HG02763 (cell line): Measurements from ENCODE around the gene PHTF1.
"Not testable (repeated sequence)": the region's sequence is repeated elsewhere in the genome, so short reads cannot be mapped to it uniquely, and the experiment has no call there.

Experiments used
- ATAC-seq: cut with Tn5 transposase; IDR thresholded peaks from one replicate; pipeline ENCODE4 v1.9.1; 2021; ENCODE audit warnings: mild to moderate bottlenecking, moderate library complexity; ENCODE audit not compliant: unreplicated experiment

PHTF1 gene

DNA sequence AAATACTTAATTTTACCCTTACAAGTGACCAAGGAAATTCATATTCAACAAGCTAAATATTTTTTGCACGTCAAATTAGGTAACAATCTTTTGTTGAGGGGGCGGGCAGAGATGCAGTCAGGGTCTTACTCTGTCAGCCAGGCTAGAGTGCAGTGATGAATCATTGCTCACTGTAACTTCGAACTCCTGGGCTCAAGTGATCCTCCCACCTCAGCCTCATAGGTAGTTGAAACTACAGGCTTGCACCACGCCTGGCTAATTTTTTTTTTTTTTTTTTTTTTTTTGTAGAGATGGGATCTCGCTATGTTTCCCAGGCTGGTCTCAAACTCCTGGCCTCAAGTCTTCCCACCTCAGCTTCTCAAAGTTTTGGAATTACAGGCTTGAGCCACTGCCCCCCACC lies 26.5 kb downstream of the PHTF1 start:
- ATAC-seq = no peak

DNA sequence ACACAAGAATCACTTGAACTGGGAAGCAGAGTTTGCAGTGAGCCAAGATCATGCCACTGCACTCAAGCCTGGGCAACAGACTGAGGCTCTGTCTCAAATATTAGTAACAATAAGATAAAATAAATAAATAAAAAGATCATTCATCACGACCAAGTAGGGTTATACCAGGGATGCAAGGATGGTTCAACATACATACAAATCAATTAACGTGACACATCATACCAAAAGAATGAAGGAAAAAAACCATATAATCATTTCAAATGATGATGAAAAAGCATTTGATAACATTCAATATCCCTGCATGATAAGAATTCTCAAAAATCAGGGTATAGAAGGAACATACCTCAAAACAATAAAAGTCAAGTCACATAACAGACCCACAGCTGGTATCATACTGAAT lies 38.3 kb downstream of the PHTF1 start:
- ATAC-seq = no peak

DNA sequence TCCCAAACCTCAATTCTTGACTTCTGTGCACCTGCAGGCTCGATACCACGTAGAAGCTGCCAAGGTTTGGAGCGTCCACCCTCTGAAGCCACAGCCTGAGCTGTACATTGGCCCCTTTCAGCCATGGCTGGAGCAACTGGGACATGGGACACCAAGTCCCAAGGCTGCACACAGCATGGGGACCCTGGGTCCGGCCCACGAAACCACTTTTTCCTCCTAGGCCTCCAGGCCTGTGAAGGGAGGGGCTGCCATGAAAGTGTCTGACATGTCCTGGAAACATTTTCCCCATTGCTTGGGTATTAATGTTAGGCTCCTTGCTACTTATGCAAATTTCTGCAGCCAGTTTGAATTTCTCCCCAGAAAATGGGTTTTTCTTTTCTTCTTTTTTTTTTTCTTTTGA lies 40.7 kb downstream of the PHTF1 start:
- not testable (repeated sequence) for ATAC-seq

DNA sequence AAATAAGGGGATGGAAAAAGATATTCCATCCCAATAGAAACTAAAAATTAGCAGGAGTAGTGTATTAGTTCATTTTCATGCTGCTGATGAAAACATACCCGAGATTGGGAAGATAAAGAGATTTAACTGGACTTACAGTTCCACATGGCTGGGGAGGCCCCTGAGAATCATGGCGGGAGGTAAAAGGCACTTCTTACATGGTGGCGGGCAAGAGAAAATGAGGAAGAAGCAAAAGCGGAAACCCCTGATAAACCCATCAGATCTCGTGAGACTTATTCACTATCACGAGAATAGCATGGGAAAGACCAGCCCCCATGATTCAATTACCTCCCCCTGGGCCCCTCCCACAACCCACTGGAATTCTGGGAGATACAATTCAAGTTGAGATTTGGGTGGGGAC lies 41.8 kb downstream of the PHTF1 start:
- not testable (repeated sequence) for ATAC-seq

DNA sequence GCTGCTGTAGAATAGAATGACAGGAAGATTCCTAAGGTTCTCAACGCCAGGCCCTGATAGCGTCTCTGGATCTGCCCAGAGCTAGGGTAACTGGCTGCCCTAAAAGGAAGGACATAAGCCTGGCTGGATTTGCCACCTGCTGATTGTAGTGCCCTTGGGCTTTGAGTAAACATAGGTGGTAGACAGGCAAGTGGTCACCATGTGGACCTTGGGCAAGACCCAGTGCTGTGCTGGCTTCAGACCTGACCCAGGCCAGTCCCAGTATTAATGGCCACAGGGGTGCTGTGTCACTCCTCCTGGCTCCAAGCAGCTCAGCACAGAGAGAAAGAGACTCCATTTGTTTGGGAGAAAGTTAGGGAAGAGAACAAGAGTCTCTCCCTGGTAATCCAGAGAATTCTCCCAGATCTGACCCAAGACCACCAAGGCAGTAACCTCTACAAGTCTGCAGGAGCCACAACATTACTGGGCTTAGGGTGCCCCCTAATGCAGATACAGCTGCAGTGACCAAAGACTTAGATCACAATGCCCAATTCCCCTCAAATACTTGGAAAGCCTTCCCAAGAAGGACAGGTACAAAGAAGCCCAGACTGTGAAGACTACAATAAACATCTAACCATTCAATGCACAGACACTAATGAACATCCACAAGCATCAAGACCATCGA lies 44.5 kb downstream of the PHTF1 start:
- ATAC-seq = no peak

DNA sequence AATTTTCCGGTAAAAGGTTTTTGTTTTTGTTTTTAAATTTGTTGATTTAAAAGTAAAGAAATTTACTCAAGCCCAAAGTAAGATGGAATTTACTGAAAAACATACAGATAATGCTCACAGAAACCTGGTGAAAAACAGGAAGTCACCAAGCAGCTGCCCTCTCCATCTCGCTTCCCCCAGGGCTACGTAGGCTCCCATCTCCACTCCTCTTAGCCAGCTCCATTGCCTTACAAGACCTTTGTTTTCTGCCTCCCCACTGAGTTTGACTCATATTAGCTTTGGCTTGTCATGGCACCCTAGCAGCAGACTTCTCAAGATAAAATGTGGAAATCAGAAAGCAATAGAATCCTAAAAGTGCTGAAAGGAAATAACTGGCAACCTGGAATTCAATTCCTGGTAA lies 57.9 kb downstream of the PHTF1 start:
- no peak for ATAC-seq

DNA sequence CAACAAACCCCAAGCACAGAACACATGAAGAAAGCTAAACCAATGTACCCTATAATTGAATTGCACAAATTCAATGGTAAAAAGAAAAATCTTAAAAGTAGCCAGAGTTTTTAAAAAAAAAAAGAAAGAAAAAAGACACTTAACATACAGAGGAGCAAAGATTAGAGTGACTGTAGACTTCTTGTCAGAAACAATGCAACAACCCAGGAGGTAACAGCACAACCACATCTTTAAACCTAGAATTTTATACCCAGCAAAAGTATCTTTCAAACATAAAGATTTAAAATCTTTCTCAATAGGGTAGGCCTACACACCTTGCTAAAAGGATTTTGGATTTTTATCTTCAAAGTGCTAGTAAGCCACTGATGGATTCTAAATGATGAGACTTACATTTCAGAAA lies 64.4 kb downstream of the PHTF1 start:
- no peak for ATAC-seq

DNA sequence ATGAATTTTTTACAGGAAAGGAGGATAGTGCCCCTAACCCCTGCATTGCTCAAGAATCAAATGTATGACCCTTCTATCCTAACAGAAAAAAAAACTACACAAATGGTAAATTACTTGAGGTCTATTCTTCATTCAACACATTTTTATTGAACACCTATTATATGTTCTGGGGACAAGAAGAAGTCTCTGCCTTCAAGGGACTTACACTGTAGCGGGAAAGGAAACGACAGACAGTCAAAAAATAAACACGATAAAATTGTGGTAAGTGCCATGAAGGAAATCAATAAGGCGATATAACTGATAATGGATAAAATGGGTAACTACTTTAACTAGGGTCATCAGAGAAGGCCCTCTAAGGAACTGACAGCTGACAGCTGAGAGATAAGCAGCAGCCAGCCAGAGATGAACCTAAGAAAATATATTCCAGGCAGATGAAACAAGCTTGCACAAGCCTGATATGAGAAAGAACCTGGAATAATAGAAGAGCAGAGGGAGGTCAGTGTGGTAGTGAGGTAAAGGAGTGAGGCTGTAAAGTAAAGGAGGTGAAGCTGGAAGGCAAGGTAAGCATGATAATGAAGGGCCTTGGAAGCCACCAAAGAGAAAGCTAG lies 66.4 kb downstream of the PHTF1 start:
- ATAC-seq = no peak

DNA sequence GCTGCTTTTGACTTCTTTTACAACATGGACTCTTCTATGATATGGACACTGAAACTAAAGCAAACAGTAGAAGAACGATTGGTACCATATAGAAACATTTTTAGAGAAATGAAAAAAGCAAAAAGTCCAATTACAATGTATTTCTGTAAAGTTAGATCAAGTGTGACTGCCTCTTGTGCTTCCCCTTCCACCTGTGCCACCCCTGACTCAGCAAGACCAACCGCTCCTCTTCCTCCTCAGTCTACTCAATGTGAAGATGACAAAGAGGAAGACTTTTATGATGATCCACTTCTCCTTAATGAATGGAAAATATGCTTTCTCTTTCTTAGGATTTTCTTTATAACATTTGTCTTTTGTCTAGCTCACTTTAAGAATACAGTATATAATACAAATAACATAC lies 66.9 kb downstream of the PHTF1 start:
- no peak for ATAC-seq

DNA sequence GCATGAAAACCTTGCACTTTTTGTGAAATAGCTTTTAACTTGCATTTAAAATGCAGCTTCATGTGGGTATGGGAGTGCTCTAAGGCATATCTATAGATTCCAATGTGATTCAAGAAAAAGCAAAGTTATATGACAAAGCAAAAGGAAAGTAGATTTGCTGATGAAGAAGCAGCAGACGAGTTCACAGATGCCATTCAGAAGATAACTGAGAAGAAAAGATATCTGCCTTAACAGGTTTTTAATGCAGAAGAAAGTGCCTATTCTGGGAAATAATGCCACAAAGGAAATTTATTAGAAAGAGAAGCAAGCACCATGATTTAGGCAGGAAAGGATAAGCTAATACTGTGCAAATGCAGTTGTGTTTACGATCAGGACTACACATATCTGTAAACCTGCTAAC lies 68.1 kb downstream of the PHTF1 start:
- ATAC-seq = no peak

DNA sequence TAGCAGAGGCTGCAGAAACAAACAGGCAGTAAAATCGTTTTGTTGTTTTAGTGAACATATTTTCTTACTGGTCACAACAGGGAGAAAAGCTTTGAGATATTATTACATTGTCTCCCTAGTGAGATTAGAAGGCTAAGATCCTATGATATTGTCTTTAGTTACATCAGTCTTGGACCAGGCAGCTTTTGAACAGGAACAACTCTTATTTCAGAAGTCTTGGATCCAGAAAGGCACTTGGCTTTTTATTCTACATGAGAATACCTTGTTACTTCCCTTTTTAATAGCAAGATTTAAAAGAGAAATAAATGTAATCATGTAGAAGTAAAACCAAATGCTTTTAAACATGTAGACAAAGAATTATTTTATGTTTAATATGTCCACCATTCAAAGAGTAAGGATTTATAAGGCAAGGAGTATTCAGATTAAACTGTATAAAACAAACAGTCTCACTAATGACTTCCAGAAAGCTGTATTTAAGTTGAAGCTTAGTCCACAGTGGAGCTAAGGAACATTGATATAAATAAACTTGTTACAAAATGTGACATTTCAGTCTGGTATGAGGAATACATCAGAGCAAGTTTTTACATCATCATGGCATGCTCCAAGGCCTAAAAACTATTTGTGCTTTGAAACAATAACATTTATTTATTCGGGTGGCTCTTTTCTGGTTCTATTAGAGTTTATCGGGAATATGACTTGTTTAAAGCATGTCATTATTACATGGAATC lies 72.2 kb downstream of the PHTF1 start:
- no peak for ATAC-seq

DNA sequence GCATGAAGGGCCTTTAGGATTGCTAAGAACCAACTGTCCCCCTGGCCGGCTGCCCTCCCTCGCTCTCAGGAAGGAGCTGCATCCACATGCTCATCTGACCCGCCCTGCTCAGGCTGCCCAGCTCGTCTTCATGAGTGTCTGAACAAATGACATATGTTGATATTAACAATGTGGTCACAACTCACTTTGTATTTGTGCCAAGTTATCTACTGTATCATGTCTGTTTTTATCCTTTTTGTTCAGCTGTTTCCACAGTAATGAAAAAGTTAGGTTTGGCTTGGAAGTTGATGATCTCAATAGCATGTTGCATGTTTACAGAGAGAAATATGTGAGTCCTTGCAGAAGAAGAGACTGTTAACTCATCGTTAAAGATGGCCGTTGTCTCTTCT lies 75.1 kb downstream of the PHTF1 start:
- ATAC-seq = no peak

DNA sequence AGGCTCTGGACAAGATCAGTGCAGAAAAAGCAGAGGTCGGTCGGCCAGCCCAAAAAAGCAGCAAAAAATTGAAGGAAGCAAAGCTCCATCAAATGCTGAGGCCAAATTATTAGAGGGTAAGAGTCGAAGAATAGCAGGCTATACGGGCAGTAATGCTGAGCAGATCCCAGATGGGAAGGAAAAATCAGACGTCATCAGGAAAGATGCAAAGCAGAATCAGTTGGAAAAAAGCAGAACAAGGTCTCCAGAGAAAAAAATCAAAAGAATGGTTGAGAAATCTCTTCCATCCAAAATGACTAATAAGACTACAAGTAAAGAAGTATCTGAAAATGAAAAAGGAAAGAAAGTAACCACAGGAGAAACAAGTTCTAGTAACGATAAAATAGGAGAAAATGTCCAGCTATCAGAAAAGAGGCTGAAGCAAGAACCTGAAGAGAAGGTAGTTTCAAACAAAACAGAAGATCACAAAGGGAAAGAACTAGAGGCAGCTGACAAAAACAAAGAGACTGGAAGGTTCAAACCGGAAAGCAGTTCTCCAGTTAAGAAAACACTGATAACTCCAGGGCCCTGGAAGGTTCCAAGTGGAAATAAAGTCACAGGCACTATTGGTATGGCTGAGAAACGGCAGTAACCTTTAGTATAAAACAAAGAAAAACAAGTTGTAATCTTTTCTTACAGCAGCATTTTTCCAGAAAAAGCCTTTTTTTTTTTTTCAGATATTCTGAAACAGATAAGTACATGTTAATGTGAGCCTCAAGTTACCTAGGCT lies 75.7 kb downstream of the PHTF1 start:
- no peak for ATAC-seq

DNA sequence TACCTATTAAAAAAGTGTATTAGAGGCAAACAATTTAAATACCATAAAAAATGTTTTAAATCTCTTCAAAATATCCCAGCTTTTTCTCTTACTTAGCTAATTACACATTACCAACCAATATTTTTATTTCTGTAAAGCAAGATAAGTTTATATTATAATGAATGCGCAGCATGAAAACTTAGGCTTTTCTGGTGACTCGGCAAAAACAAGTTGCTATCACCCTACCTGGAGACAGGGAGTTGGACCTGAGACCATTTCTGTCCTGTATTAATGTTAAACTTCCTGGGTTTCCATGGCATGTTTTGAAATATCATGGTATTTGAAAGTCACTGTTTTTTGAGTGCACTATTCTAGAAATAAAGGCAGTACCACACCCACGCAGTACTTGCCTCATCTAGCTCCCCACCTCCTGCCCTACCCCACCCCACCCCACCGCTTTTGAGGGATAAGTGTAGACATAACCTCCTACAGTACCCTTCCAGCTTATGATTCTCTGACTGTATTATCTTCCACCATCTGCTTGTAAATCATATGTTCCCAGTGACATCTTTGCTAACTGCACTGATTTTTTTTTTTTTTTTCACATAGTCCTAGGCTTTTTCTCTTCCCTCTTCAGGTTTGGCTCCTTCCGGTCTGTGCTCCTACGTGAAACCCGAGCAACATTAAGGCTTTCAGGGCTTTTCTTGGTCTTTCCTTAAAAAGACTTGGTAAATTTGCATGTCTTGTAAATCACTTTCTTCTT lies 77.5 kb downstream of the PHTF1 start:
- ATAC-seq = no peak

DNA sequence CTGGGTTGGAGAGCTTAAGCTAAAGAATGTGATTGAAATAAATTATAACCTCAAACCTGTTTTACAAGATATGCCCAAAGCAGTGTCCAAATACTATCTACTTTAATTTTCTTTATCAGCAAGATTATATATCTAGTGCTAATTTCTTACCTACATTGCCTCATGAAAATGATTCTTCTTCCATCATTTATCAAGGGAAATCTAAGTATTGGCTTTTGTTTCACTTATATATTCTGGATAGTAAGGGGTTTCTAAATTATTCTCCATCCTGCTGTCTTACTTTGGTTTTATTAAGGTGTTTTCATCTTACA lies 81.2 kb downstream of the PHTF1 start:
- ATAC-seq = no peak

DNA sequence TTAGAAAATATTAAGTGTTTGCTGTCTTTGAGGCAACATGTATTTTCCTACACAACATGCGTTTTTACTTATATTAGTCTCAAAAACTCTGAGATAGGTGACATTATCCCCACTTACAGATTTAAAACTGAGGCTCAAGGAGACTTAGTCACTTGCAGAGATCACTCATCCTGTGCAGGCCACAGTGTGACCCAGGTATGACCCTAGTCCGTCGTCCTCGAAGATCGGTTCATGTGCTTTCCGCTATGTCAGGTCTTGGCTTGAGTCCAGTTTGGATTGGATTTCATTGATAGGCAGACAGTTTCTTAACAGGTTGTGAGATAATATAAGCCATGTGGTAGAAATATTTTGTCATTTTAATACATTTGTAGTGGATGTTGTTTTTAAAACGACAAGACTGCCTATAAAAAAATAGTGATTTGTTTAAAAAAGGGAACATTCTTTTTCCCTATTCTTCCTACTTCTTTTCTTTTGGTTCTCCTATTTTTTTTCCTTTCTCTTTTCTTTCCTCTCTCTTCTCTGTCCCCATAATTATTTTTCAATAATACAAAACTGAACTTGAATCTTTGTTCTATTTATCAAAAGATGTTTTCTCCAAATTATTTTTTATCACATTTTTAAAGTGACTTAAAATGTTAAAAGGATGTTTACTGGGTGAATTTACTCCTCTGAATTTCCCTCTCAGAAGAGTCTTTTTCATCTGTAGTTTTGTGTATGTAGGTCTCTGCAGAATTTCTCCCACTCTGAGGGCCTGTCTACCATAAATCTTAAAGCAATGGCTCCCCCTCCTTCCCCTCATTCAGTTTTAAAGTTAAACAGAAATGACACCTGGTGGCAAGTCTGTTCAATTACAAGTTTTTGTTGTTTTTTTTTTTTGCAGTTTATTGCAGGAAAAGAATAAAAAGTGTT lies 81.8 kb downstream of the PHTF1 start:
- no peak for ATAC-seq

DNA sequence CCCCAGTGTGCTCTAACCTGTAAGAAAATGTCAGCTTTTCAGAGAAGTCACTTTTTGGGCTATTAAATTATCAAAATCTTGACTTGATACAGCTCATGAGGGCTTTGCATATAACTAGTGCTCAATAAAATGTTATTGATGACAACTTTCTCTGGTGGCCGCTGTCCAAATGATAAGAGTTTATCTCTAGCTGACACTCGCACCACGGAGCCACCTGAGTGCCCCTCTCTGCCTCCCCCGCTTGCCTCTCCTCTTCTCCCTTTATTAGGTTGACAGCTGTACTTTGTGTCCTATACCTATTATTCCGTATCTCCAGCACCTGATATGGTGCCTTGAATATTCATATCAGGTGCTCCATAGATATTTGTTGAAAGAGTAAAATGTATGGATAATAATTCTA lies 82.8 kb downstream of the PHTF1 start:
- no peak for ATAC-seq

DNA sequence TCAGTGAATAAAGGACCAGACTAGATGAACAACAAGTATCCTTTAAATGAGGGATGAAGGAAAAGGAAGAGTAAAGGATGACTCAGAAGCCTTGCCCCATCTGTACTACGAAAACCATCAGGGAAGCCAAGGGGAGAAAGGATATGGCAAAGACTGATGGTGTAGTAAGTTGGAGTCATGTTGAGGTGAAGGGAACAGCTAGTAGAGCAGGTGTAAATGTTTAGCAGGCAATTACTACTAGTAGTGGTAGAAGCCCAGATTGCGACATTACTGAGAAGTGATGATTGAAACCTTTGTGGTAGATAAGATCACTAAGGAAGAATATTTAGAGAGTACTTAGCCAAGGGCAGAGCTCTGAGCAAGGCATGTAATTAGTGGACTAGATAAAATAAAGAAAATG lies 84.0 kb downstream of the PHTF1 start:
- ATAC-seq = no peak

DNA sequence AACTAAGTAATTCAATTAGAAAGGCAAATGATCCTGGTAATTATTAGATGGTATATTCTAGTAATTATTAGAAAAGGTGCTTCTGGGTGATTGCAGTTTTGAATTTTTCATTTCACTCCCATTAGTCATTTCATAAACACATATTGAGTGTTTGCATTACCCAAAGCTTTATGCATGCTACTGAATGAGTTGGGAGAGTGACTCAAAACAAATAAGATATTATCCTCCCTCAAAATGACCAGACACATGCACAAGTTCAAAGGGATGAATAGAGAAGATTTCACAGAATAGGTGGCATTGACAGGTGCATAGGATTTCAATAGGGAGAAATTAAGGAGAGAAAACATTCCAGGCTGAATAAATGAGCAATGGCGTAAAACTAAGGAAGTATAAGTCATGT lies 84.7 kb downstream of the PHTF1 start:
- no peak for ATAC-seq

DNA sequence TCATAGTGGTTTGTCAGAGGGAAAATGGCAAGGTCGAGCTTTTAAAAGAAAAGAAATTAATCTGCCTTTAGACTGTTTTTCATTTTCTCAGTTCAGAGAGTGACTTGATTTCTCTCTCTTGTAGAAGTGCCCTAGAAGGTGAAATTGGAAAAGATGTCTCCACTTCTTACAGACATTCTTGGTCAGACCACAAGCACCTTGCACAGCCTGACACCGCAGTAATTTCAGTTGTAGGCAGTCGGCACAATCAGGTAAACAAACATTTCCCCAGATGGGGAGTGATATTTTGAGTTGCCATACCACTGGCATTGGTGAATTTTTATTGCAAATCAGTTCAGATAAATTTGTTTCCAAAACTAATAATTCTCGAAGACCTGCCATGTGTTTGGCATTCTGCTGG lies 86.8 kb downstream of the PHTF1 start:
- ATAC-seq = no peak
